Liver (tissue), 9 donors: ENCODE measurements around the gene GOLGA7B. TPM values are rescaled to one million over a fixed set of nuclear protein-coding genes. Genes with fewer than 3 reads are reported as not detected.

Experiments used
- DNase-seq: peaks from one replicate; pipeline ENCODE4 v3.0.0-alpha.2; 2017; ENCODE audit warnings: low spot score
- H3K27ac ChIP-seq, 2 donors: one replicate each; pipeline ENCODE4 v1.7.0; 2013; ENCODE audit warnings: inconsistent platforms in 2 of 2, low read length in 2 of 2, control low read depth in 1 of 2, low read depth in 1 of 2, mild to moderate bottlenecking in 1 of 2
- H3K27me3 ChIP-seq, 4 donors: one replicate each; pipeline versions ENCODE4 v1.6.1 to v1.7.0; 2013; ENCODE audit warnings: low read length in 3 of 4, inconsistent platforms in 1 of 4, mild to moderate bottlenecking in 1 of 4, moderate library complexity in 1 of 4; ENCODE audit not compliant: control insufficient read depth in 4 of 4, insufficient read depth in 4 of 4
- H3K36me3 ChIP-seq, 4 donors: one replicate each; pipeline versions ENCODE4 v1.6.1 to v1.7.0; 2013; ENCODE audit warnings: low read length in 3 of 4, mild to moderate bottlenecking in 3 of 4, low read depth in 1 of 4, moderate library complexity in 1 of 4; ENCODE audit not compliant: control insufficient read depth in 4 of 4, insufficient read depth in 3 of 4
- H3K4me1 ChIP-seq, 4 donors: one replicate each; pipeline versions ENCODE4 v1.6.1 to v1.7.0; 2013; ENCODE audit warnings: low read length in 3 of 4, mild to moderate bottlenecking in 3 of 4, moderate library complexity in 1 of 4; ENCODE audit not compliant: control insufficient read depth in 4 of 4, insufficient read depth in 4 of 4
- H3K4me3 ChIP-seq, 3 donors: one replicate each; pipeline versions ENCODE4 v1.6.1 to v1.7.0; 2013; ENCODE audit warnings: low read length in 3 of 3, control low read depth in 1 of 3, low read depth in 1 of 3, mild to moderate bottlenecking in 1 of 3
- H3K9ac ChIP-seq, 2 donors: one replicate each; pipeline ENCODE4 v1.7.0; 2013; ENCODE audit warnings: low read length in 2 of 2, mild to moderate bottlenecking in 2 of 2, moderate library complexity in 2 of 2, control low read depth in 1 of 2, low read depth in 1 of 2
- H3K9me3 ChIP-seq, 4 donors: one replicate each; pipeline versions ENCODE4 v1.6.1 to v1.7.0; 2013; ENCODE audit warnings: low read length in 3 of 4; ENCODE audit not compliant: control insufficient read depth in 4 of 4
- EGR1 ChIP-seq, 2 donors: IDR thresholded peaks; 2 replicates each; pipeline ENCODE4 v1.6.1; 2016 to 2018; ENCODE audit warnings: antibody characterized with exemption in 2 of 2, low read depth in 2 of 2
- FOXA1 ChIP-seq: IDR thresholded peaks from 2 replicates; pipeline ENCODE4 v1.6.1; 2016; ENCODE audit warnings: antibody characterized with exemption
- FOXA2 ChIP-seq: IDR thresholded peaks from 2 replicates; pipeline ENCODE4 v1.6.1; 2016; ENCODE audit warnings: antibody characterized with exemption
- GABPA ChIP-seq, 2 donors: IDR thresholded peaks in 1 of 2; conservative IDR thresholded peaks in 1 of 2; 2 replicates each; pipeline ENCODE4 v1.6.1; 2016; ENCODE audit warnings: antibody characterized with exemption in 2 of 2, mild to moderate bottlenecking in 1 of 2, moderate library complexity in 1 of 2
- HNF4A ChIP-seq, 2 donors: conservative IDR thresholded peaks; 2 replicates each; pipeline ENCODE4 v1.6.1; 2016; ENCODE audit warnings: antibody characterized with exemption in 2 of 2, mild to moderate bottlenecking in 2 of 2
- JUND ChIP-seq, 2 donors: IDR thresholded peaks; 2 replicates each; pipeline ENCODE4 v1.6.1; 2016; ENCODE audit warnings: antibody characterized with exemption in 2 of 2
- NR2F2 ChIP-seq: IDR thresholded peaks from 2 replicates; pipeline ENCODE4 v1.6.1; 2016; ENCODE audit warnings: antibody characterized with exemption
- RAD21 ChIP-seq, 2 donors: IDR thresholded peaks; 2 replicates each; pipeline ENCODE4 v1.6.1; 2016; ENCODE audit warnings: antibody characterized with exemption in 2 of 2, mild to moderate bottlenecking in 2 of 2
- RXRA ChIP-seq, 2 donors: IDR thresholded peaks; 2 replicates each; pipeline ENCODE4 v1.6.1; 2017 to 2018; ENCODE audit warnings: antibody characterized with exemption in 2 of 2, mild to moderate bottlenecking in 1 of 2
- TAF1 ChIP-seq: conservative IDR thresholded peaks from 2 replicates; pipeline ENCODE4 v1.6.1; 2016; ENCODE audit warnings: antibody characterized with exemption, mild to moderate bottlenecking
- YY1 ChIP-seq: IDR thresholded peaks from 2 replicates; pipeline ENCODE4 v1.6.1; 2016; ENCODE audit warnings: antibody characterized with exemption, mild to moderate bottlenecking
- WGBS: extraction: QIAGEN DNeasy Blood & Tissue Kit; methylation state at CpG from one replicate; pipeline ENCODE4 v1.1.7; 2013; 5-methylcytosine and 5-hydroxymethylcytosine counted together
- polyA plus RNA-seq, 2 donors: library from polyadenylated mRNA; stranded (reverse) in 1 of 2; unstranded in 1 of 2; fragments of 200-250 nt in 1 of 2; fragments of >200 nt in 1 of 2; fragmentation: Nextera tagmentation in 1 of 2; extraction: Ambion mirVana in 1 of 2; gene quantifications; one replicate each; pipeline versions ENCODE4 v1.2.1 to v1.2.3, GENCODE V29; 2013 to 2015
- total RNA-seq, 2 donors: library from RNA; depleted of rRNA; stranded (reverse); fragments of >200 nt; gene quantifications; one replicate each; pipeline ENCODE4 v1.2.3, GENCODE V29; 2014
- TF ChIP-seq, protein P1 (sequence below): IDR thresholded peaks from 2 replicates; pipeline ENCODE4 v1.6.1; 2016; ENCODE audit warnings: antibody characterized with exemption
- TF ChIP-seq, protein P2 (sequence below): IDR thresholded peaks from 2 replicates; pipeline ENCODE4 v1.6.1; 2016; ENCODE audit warnings: antibody characterized with exemption, mild to moderate bottlenecking
- TF ChIP-seq, protein P3 (sequence below): fragments of 150-350 bp; IDR thresholded peaks from 2 replicates; pipeline ENCODE4 v1.5.1; 2017; ENCODE audit warnings: improper control_type of control experiment, low read depth, low read length; ENCODE audit not compliant: missing input control
- TF ChIP-seq, protein P4 (sequence below): IDR thresholded peaks from 2 replicates; pipeline ENCODE4 v1.6.1; 2016; ENCODE audit warnings: antibody characterized with exemption
- donor health status: healthy.
- donor health status: healthy.
- donor health status: healthy.
- donor health status: healthy.
- donor health status: healthy.

Gene GOLGA7B
- total and polyA plus RNA-seq, 4 donors = 0.05 to 0.63 (median 0.40) TPM

DNA sequence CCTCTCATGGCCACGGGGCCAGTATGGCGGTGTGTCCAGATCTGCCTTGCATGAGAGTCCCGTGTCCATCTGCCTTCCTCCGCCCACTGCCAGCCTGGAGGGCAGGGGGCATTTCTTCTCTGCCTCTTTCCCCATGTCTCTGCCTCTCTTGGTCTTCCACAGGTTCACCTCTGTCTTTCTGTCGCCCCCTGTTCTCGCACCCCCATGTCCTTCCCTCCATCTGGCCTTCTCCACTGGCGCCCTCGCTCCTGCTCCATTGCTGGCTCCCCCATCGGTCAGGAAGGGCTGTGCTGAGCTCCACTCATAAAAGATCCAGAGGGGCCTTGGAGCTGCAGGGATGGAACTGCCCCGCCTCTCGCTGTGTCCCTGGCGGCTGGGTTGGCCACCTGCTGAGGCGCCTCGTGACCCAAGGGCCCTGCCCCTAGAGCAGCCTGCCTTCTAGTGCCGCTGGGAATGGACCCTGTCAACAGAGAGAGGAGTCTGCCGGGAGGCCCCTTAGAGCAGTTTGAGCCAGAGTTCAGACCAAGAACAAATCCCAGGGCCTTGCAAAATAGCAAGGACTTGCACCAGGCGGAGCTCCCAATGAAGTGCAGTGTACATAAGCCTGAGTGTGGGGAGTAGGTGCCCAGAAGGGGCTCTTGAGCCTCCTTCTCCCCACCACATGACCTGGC is 42.0 kb downstream of the GOLGA7B start:
- no peak overlapping the region for H3K4me3 ChIP-seq
- no peaks in the 10 kb centered on the region for H3K27me3 ChIP-seq
- H3K9me3 ChIP-seq = no peaks in the 10 kb centered on the region

DNA sequence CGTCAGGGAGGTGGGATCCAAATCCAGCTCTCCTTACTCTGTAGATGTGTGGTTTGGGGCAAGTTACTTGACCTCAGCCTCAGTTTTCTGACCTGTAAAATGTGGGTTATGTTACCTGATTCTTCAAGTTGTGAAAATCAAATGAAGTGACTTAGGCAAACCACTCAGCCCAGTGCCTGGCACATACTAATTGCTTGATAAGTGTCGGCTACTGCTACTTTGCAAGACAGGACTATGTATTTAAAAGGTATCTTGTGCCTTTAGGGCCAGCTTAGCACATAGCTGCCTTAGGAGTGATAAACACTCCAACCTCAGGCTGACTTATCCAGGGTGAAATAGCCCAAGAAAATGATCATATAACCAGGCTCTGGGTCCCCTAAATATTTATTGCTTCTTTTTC is 42.9 kb downstream of the GOLGA7B start:
- no peak for DNase-seq
- Histone ChIP-seq H3K9me3 (no peaks in the 10 kb centered on the region), H3K27me3 (no peaks in the 10 kb centered on the region), H3K4me1 (no peaks in the 10 kb centered on the region), H3K4me3 (no peak overlapping the region), H3K27ac (no peak overlapping the region), H3K36me3 (no peaks in the 10 kb centered on the region), H3K9ac (no peak overlapping the region)
- TF ChIP-seq, protein P1, sequence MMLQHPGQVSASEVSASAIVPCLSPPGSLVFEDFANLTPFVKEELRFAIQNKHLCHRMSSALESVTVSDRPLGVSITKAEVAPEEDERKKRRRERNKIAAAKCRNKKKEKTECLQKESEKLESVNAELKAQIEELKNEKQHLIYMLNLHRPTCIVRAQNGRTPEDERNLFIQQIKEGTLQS = no peak
- no peak for TF ChIP-seq TAF1
- TF ChIP-seq RXRA (IDR thresholded peaks at IDR 0.05) = no peak
- TF ChIP-seq, protein P2, sequence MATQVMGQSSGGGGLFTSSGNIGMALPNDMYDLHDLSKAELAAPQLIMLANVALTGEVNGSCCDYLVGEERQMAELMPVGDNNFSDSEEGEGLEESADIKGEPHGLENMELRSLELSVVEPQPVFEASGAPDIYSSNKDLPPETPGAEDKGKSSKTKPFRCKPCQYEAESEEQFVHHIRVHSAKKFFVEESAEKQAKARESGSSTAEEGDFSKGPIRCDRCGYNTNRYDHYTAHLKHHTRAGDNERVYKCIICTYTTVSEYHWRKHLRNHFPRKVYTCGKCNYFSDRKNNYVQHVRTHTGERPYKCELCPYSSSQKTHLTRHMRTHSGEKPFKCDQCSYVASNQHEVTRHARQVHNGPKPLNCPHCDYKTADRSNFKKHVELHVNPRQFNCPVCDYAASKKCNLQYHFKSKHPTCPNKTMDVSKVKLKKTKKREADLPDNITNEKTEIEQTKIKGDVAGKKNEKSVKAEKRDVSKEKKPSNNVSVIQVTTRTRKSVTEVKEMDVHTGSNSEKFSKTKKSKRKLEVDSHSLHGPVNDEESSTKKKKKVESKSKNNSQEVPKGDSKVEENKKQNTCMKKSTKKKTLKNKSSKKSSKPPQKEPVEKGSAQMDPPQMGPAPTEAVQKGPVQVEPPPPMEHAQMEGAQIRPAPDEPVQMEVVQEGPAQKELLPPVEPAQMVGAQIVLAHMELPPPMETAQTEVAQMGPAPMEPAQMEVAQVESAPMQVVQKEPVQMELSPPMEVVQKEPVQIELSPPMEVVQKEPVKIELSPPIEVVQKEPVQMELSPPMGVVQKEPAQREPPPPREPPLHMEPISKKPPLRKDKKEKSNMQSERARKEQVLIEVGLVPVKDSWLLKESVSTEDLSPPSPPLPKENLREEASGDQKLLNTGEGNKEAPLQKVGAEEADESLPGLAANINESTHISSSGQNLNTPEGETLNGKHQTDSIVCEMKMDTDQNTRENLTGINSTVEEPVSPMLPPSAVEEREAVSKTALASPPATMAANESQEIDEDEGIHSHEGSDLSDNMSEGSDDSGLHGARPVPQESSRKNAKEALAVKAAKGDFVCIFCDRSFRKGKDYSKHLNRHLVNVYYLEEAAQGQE = no peak
- TF ChIP-seq JUND (IDR thresholded peaks at IDR 0.05) = no peak
- TF ChIP-seq, protein P3, sequence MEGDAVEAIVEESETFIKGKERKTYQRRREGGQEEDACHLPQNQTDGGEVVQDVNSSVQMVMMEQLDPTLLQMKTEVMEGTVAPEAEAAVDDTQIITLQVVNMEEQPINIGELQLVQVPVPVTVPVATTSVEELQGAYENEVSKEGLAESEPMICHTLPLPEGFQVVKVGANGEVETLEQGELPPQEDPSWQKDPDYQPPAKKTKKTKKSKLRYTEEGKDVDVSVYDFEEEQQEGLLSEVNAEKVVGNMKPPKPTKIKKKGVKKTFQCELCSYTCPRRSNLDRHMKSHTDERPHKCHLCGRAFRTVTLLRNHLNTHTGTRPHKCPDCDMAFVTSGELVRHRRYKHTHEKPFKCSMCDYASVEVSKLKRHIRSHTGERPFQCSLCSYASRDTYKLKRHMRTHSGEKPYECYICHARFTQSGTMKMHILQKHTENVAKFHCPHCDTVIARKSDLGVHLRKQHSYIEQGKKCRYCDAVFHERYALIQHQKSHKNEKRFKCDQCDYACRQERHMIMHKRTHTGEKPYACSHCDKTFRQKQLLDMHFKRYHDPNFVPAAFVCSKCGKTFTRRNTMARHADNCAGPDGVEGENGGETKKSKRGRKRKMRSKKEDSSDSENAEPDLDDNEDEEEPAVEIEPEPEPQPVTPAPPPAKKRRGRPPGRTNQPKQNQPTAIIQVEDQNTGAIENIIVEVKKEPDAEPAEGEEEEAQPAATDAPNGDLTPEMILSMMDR = no peak
- TF ChIP-seq RAD21 (IDR thresholded peaks at IDR 0.05) = no peak
- TF ChIP-seq HNF4A (conservative IDR thresholded peaks at IDR 0.05) = no peak
- TF ChIP-seq YY1 = no peak
- no peak for TF ChIP-seq NR2F2
- TF ChIP-seq FOXA1 = no peak
- no peak for TF ChIP-seq GABPA (IDR thresholded peaks at IDR 0.05 in 1 of 2, conservative IDR thresholded peaks at IDR 0.05 in 1 of 2)
- TF ChIP-seq, protein P4, sequence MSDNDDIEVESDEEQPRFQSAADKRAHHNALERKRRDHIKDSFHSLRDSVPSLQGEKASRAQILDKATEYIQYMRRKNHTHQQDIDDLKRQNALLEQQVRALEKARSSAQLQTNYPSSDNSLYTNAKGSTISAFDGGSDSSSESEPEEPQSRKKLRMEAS = no peak
- no peak for TF ChIP-seq FOXA2
- no peak for TF ChIP-seq EGR1 (IDR thresholded peaks at IDR 0.05; ENCODE audit: low read depth in 2 of 2)
- WGBS = 81% methylated on average over 2 of the region's 2 CpGs

More for the DNA sequence above, 42.0 kb downstream of the GOLGA7B start:
- Histone ChIP-seq H3K4me1 (no peaks in the 10 kb centered on the region), H3K9ac (no peak overlapping the region), H3K27ac (no peak overlapping the region), H3K36me3 (no peaks in the 10 kb centered on the region)
- 75% methylated on average over 17 of the region's 17 CpGs for WGBS
- no peak for DNase-seq
- TF ChIP-seq RAD21 (IDR thresholded peaks at IDR 0.05) (no peak), TAF1 (no peak)
